Natural killer cell (primary cell): ENCODE measurements around the gene VAMP2. TPM values are rescaled to one million over a fixed set of nuclear protein-coding genes. Genes with fewer than 3 reads are reported as not detected.

Experiments used
- ATAC-seq, 3 donors: fragments of 150-1000 bp in 2 of 3; fragments of 200-7000 bp in 1 of 3; cut with Tn5 transposase; 1 replicate in 1 of 3; 2 replicates in 2 of 3; pipeline ENCODE4 v1.10.0; 2021; ENCODE audit warnings: mild to moderate bottlenecking in 2 of 3, moderate library complexity in 2 of 3
- DNase-seq, 2 donors: peaks; one replicate each; pipeline versions ENCODE4 v3.0.0 to v3.0.0-alpha.2; 2013 to 2021; ENCODE audit warnings: mixed read lengths in 1 of 2
- H3K27ac ChIP-seq: one replicate; pipeline ENCODE4 v1.5.1; 2013; ENCODE audit warnings: mild to moderate bottlenecking, low read length
- H3K27me3 ChIP-seq: one replicate; pipeline ENCODE4 v1.6.1; 2013; ENCODE audit warnings: low read length; ENCODE audit not compliant: control insufficient read depth, insufficient read depth
- H3K36me3 ChIP-seq: one replicate; pipeline ENCODE4 v1.6.1; 2013; ENCODE audit warnings: low read length; ENCODE audit not compliant: control insufficient read depth, insufficient read depth
- H3K4me1 ChIP-seq: one replicate; pipeline ENCODE4 v1.6.1; 2013; ENCODE audit warnings: low read length; ENCODE audit not compliant: control insufficient read depth, insufficient read depth
- H3K4me3 ChIP-seq: one replicate; pipeline ENCODE4 v1.5.1; 2013; ENCODE audit warnings: low read length
- H3K9me3 ChIP-seq: one replicate; pipeline ENCODE4 v1.6.1; 2013; ENCODE audit warnings: low read length; ENCODE audit not compliant: control insufficient read depth, insufficient read depth
- H3K27ac Mint-ChIP-seq, 2 donors: one replicate each; pipeline ENCODE4 v1.8.0; 2022; ENCODE audit warnings: mild to moderate bottlenecking in 2 of 2, mixed read lengths in 2 of 2, moderate library complexity in 1 of 2
- H3K27me3 Mint-ChIP-seq, 2 donors: one replicate each; pipeline ENCODE4 v1.8.0; 2022; ENCODE audit warnings: low read depth in 2 of 2, mixed read lengths in 2 of 2
- H3K36me3 Mint-ChIP-seq: one replicate; pipeline ENCODE4 v1.8.0; 2022; ENCODE audit warnings: mixed read lengths
- H3K4me1 Mint-ChIP-seq, 2 donors: one replicate each; pipeline ENCODE4 v1.8.0; 2022; ENCODE audit warnings: mixed read lengths in 2 of 2
- H3K4me3 Mint-ChIP-seq: one replicate; pipeline ENCODE4 v1.8.0; 2022; ENCODE audit warnings: mild to moderate bottlenecking, moderate library complexity, mixed read lengths
- H3K9me3 Mint-ChIP-seq, 2 donors: one replicate each; pipeline ENCODE4 v1.8.0; 2022; ENCODE audit warnings: mixed read lengths in 2 of 2
- CTCF ChIP-seq: fragments of 200-600 bp; IDR thresholded peaks from one replicate; pipeline ENCODE4 v1.8.0; 2022; ENCODE audit warnings: antibody characterized with exemption
- WGBS: methylation state at CpG from one replicate; pipeline ENCODE4 v1.1.7; 2013; ENCODE audit warnings: missing lambda C conversion rate; ENCODE audit not compliant: insufficient coverage; 5-methylcytosine and 5-hydroxymethylcytosine counted together
- intact Hi-C: fragments of 100-400 bp; cut with micrococcal nuclease; formaldehyde crosslinking; loops from one replicate; pipeline ENCODE4 v1.14.2; 2022
- total RNA-seq, 4 donors: library from RNA; stranded (reverse); fragments of 120-200 nt in 1 of 4; gene quantifications; one replicate each; pipeline versions ENCODE4 v1.2.3 to v1.2.4, GENCODE V29; 2013 to 2022

VAMP2 gene
- 100 to 1,000 TPM; 191 to 315 (median 234) TPM for total RNA-seq
- 50.0 TPM for total RNA-seq (2013)

- no peak for TF ChIP-seq CTCF
- under 1% methylated on average over 75 of the region's 75 CpGs for WGBS
- intact Hi-C loops = no loop called here
- H3K27ac ChIP-seq = peak within 1 kb of the TSS; percentile 100
- ATAC-seq (peak; percentile 57 to 80 (median 76)), DNase-seq (peak; percentile 92)
- no peaks in the 10 kb centered on the region for H3K9me3 ChIP-seq
- peaks cover 72% of the 10 kb centered on the region for H3K4me1 ChIP-seq
- H3K27me3 ChIP-seq = no peaks in the 10 kb centered on the region
- H3K4me3 Mint-ChIP-seq = peak within 1 kb of the TSS; percentile 91
- no peaks in the 10 kb centered on the region for H3K36me3 Mint-ChIP-seq
- peak within 1 kb of the TSS; percentile 100 for H3K4me3 ChIP-seq
- H3K27me3 Mint-ChIP-seq = no peaks in the 10 kb centered on the region
- H3K36me3 ChIP-seq = peaks cover 28% of the 10 kb centered on the region
- H3K9me3 Mint-ChIP-seq = no peaks in the 10 kb centered on the region
- H3K27ac Mint-ChIP-seq = no peak within 1 kb of the TSS
- peaks cover 47 to 65% of the 10 kb centered on the region in 2 donors for H3K4me1 Mint-ChIP-seq
Measured at GRCh38 chr17:8162233-8162996, at the start of gene VAMP2. Gene VAMP2, minus strand, starts transcription at chr17:8162948. Its CDS starts 69 bp downstream, at chr17:8162879.

- no peak for TF ChIP-seq CTCF
- WGBS = 21% methylated on average over 17 of the region's 22 CpGs
- Mint-ChIP-seq H3K27ac (peak overlapping the region; percentile 85 to 86), H3K4me3 (peak overlapping the region; percentile 98), H3K36me3 (no peaks in the 10 kb centered on the region), H3K4me1 (peaks cover 20 to 24% of the 10 kb centered on the region in 2 donors), H3K27me3 (no peaks in the 10 kb centered on the region), H3K9me3 (no peaks in the 10 kb centered on the region)
- intact Hi-C loops = loop anchor here (5.0 kb wide), 1 partner anchor 36 kb away; the partner anchor contains the start of genes CTC1 and PFAS
- Histone ChIP-seq H3K4me1 (peaks cover 16% of the 10 kb centered on the region), H3K27ac (peak overlapping the region; percentile 56), H3K9me3 (no peaks in the 10 kb centered on the region), H3K36me3 (no peaks in the 10 kb centered on the region), H3K27me3 (no peaks in the 10 kb centered on the region), H3K4me3 (peak overlapping the region; percentile 63)
- ATAC-seq (peak in 1 of 3 donors; percentile 23), DNase-seq (no peak)
Measured at GRCh38 chr17:8210761-8211458, 48.2 kb upstream of the VAMP2 start.

GRCh38 chr17:8209907-8210760 lies 47.4 kb upstream of the VAMP2 start, which contains the start of gene AURKB:
Gene AURKB, minus strand, starts transcription at chr17:8210575. Its CDS starts 351 bp downstream, at chr17:8210224.
- peak within 1 kb of the TSS; percentile 98 for H3K4me3 Mint-ChIP-seq
- intact Hi-C loops = loop anchor here (5.0 kb wide), 1 partner anchor 37 kb away; the partner anchor contains the start of genes CTC1 and PFAS
- H3K27ac ChIP-seq = peak within 1 kb of the TSS; percentile 56
- no peaks in the 10 kb centered on the region for H3K36me3 Mint-ChIP-seq
- H3K4me1 Mint-ChIP-seq = peaks cover 20 to 24% of the 10 kb centered on the region in 2 donors
- no peaks in the 10 kb centered on the region for H3K36me3 ChIP-seq
- peaks cover 16% of the 10 kb centered on the region for H3K4me1 ChIP-seq
- H3K9me3 Mint-ChIP-seq = no peaks in the 10 kb centered on the region
- DNase-seq (peak; percentile 91 to 97), ATAC-seq (peak; percentile 97 to 100 (median 99))
- H3K9me3 ChIP-seq = no peaks in the 10 kb centered on the region
- peak within 1 kb of the TSS; percentile 85 to 86 for H3K27ac Mint-ChIP-seq
- H3K4me3 ChIP-seq = peak within 1 kb of the TSS; percentile 63
- under 1% methylated on average over 46 of the region's 46 CpGs for WGBS
- no peak for TF ChIP-seq CTCF
- H3K27me3 ChIP-seq = no peaks in the 10 kb centered on the region
- no peaks in the 10 kb centered on the region for H3K27me3 Mint-ChIP-seq
